Mesothelial cell of epicardium (in vitro differentiated cells): Measurements from ENCODE around the gene CLPSL2. TPM values are rescaled to one million over a fixed set of nuclear protein-coding genes. Genes with fewer than 3 reads are reported as not detected.

Experiments used
- DNase-seq, 2 experiments: peaks; one replicate each; pipeline ENCODE4 v3.0.0; 2021; ENCODE audit warnings: low spot score in 2 of 2; ENCODE audit not compliant: unreplicated experiment in 2 of 2
- H3K27ac Mint-ChIP-seq: 2 replicates; pipeline ENCODE4 v1.8.0; 2021; ENCODE audit warnings: mixed read lengths
- H3K27me3 Mint-ChIP-seq: 2 replicates; pipeline ENCODE4 v1.8.0; 2021; ENCODE audit warnings: low read depth, mixed read lengths
- H3K36me3 Mint-ChIP-seq: 2 replicates; pipeline ENCODE4 v1.8.0; 2021; ENCODE audit warnings: mixed read lengths
- H3K4me1 Mint-ChIP-seq: 2 replicates; pipeline ENCODE4 v1.8.0; 2021; ENCODE audit warnings: mixed read lengths
- H3K4me3 Mint-ChIP-seq: 2 replicates; pipeline ENCODE4 v1.8.0; 2021; ENCODE audit warnings: mild to moderate bottlenecking, moderate library complexity, mixed read lengths
- H3K9me3 Mint-ChIP-seq: 2 replicates; pipeline ENCODE4 v1.8.0; 2021; ENCODE audit warnings: mixed read lengths
- CTCF ChIP-seq: fragments of 200-600 bp; sonication (generic); IDR thresholded peaks from one replicate; pipeline ENCODE4 v1.5.0; 2021; ENCODE audit warnings: antibody characterized with exemption; ENCODE audit not compliant: unreplicated experiment
- total RNA-seq: library from RNA; stranded (reverse); gene quantifications from 3 replicates; pipeline ENCODE4 v1.2.1, GENCODE V29; 2021

CLPSL2 gene
- total RNA-seq, 1 donor from 2014 or later = not detected

- H3K9me3 Mint-ChIP-seq = no peaks in the 10 kb centered on the region
- no peaks in the 10 kb centered on the region for H3K4me1 Mint-ChIP-seq
- no peak for TF ChIP-seq CTCF
- H3K27ac Mint-ChIP-seq = no peak overlapping the region
- H3K36me3 Mint-ChIP-seq = no peaks in the 10 kb centered on the region
- peaks cover 5% of the 10 kb centered on the region for H3K27me3 Mint-ChIP-seq
- no peak overlapping the region for H3K4me3 Mint-ChIP-seq
- no peak for DNase-seq
These were observed 22.3 kb downstream of the CLPSL2 start for GRCh38 chr6:35798706-35799105.

- Mint-ChIP-seq H3K4me1 (no peaks in the 10 kb centered on the region), H3K27ac (no peak overlapping the region), H3K27me3 (peaks cover under 1% of the 10 kb centered on the region), H3K36me3 (no peaks in the 10 kb centered on the region), H3K9me3 (no peaks in the 10 kb centered on the region), H3K4me3 (no peak overlapping the region)
- TF ChIP-seq CTCF = no peak
- DNase-seq = no peak
These were observed 24.8 kb downstream of the CLPSL2 start for GRCh38 chr6:35801148-35801547.

GRCh38 chr6:35804996-35805736, 28.8 kb downstream of the CLPSL2 start, which contains the start of gene LHFPL5:
Gene LHFPL5 (plus strand): TSS chr6:35805352. CDS start chr6:35805671, 319 bp downstream.
- no peaks in the 10 kb centered on the region for H3K4me1 Mint-ChIP-seq
- no peaks in the 10 kb centered on the region for H3K9me3 Mint-ChIP-seq
- peak within 1 kb of the TSS; percentile 53 for H3K4me3 Mint-ChIP-seq
- no peaks in the 10 kb centered on the region for H3K36me3 Mint-ChIP-seq
- DNase-seq = peak; percentile 78 to 87
- H3K27ac Mint-ChIP-seq = no peak within 1 kb of the TSS
- TF ChIP-seq CTCF = no peak
- H3K27me3 Mint-ChIP-seq = peaks cover 10% of the 10 kb centered on the region

GRCh38 chr6:35808688-35809087, 32.3 kb downstream of the CLPSL2 start:
- no peaks in the 10 kb centered on the region for H3K4me1 Mint-ChIP-seq
- H3K36me3 Mint-ChIP-seq = no peaks in the 10 kb centered on the region
- H3K9me3 Mint-ChIP-seq = no peaks in the 10 kb centered on the region
- H3K27me3 Mint-ChIP-seq = peaks cover 10% of the 10 kb centered on the region
- no peak for DNase-seq
- H3K27ac Mint-ChIP-seq = no peak overlapping the region
- no peak overlapping the region for H3K4me3 Mint-ChIP-seq
- no peak for TF ChIP-seq CTCF

GRCh38 chr6:35809809-35810208, 33.4 kb downstream of the CLPSL2 start:
- no peak overlapping the region for H3K4me3 Mint-ChIP-seq
- no peaks in the 10 kb centered on the region for H3K36me3 Mint-ChIP-seq
- H3K9me3 Mint-ChIP-seq = no peaks in the 10 kb centered on the region
- DNase-seq = no peak
- peaks cover 10% of the 10 kb centered on the region for H3K27me3 Mint-ChIP-seq
- H3K27ac Mint-ChIP-seq = no peak overlapping the region
- H3K4me1 Mint-ChIP-seq = no peaks in the 10 kb centered on the region
- TF ChIP-seq CTCF = no peak
